Pancreas (tissue), 10 donors: Measurements from ENCODE around the gene RCBTB1. TPM values are rescaled to one million over a fixed set of nuclear protein-coding genes. Genes with fewer than 3 reads are reported as not detected.

Experiments used
- ATAC-seq, 4 donors: fragments of 200-7000 bp; cut with Tn5 transposase; one replicate each; pipeline versions ENCODE4 v1.8.0 to v1.9.1; 2020; ENCODE audit warnings: mild to moderate bottlenecking in 4 of 4, moderate library complexity in 4 of 4
- DNase-seq, 6 donors: peaks; one replicate each; pipeline ENCODE4 v3.0.0-alpha.2; 2020
- FAIRE-seq: peaks from 2 replicates; lab custom pipeline; 2012; peaks lifted over from hg19 to GRCh38; lab: Jason Lieb, UNC
- H3K27ac ChIP-seq, 4 donors: fragments of 200-600 bp; sonication (generic); 1 replicate in 3 of 4; 2 replicates in 1 of 4; pipeline versions ENCODE4 v1.5.0 to v1.8.0; 2020
- H3K27me3 ChIP-seq, 4 donors: fragments of 200-600 bp; one replicate each; pipeline ENCODE4 v1.8.0; 2021
- H3K36me3 ChIP-seq, 3 donors: fragments of 200-600 bp; sonication (generic) in 1 of 3; one replicate each; pipeline versions ENCODE4 v1.5.0 to v1.8.0; 2020 to 2021
- H3K4me1 ChIP-seq, 3 donors: fragments of 200-600 bp; one replicate each; pipeline ENCODE4 v1.8.0; 2021
- H3K4me3 ChIP-seq, 4 donors: fragments of 200-600 bp; sonication (generic) in 2 of 4; one replicate each; pipeline versions ENCODE4 v1.5.0 to v1.8.0; 2020 to 2021
- H3K9me3 ChIP-seq, 4 donors: fragments of 200-600 bp; one replicate each; pipeline ENCODE4 v1.8.0; 2021
- CTCF ChIP-seq, 4 donors: fragments of 200-600 bp; sonication (generic) in 3 of 4; IDR thresholded peaks; one replicate each; pipeline versions ENCODE4 v1.5.0 to v1.8.0; 2021; ENCODE audit warnings: antibody characterized with exemption in 4 of 4
- WGBS, 2 donors: extraction: QIAGEN DNeasy Blood & Tissue Kit; methylation state at CpG; one replicate each; pipeline ENCODE4 v1.1.7; 2013; 5-methylcytosine and 5-hydroxymethylcytosine counted together
- intact Hi-C, 3 donors: fragments of 100-400 bp; cut with DNase I; formaldehyde crosslinking; loops; one replicate each; pipeline versions ENCODE4 v1.11.1 to v1.14.2; 2022
- polyA plus RNA-seq, 2 donors: library from polyadenylated mRNA; stranded (reverse); fragments of 200-250 nt; gene quantifications; one replicate each; pipeline ENCODE4 v1.2.3, GENCODE V29; 2013
- total RNA-seq, 6 donors: library from RNA; stranded (reverse); fragmentation: NEBNext Ultra II Directional in 4 of 6; extraction: Animal tissue kit (Norgen Biotek cat#: 25700) in 4 of 6; gene quantifications; one replicate each; pipeline versions ENCODE4 v1.2.1 to v1.2.4, GENCODE V29; 2021 to 2023
- donor health status: healthy with polysubstance abuse.
- donor health status: DM: no; HTN: no; CAD: no; lungs with moderate emphysema.
- donor health status: DM: no; HTN: no; CAD: no.
- donor health status: control.
- donor health status: control.
- donor health status: Bipolar disorder and iron deficiency.
- donor health status: DM: yes; HTN: yes; CAD: no.
- donor health status: DM: no; HTN: no; CAD: no.
- donor health status: DM: no; HTN: no; CAD: no.
- donor health status: DM: yes; HTN: yes; CAD: no.

Gene RCBTB1
- total and polyA plus RNA-seq, 8 donors = 5.3 to 14.4 (median 7.9) TPM

DNA sequence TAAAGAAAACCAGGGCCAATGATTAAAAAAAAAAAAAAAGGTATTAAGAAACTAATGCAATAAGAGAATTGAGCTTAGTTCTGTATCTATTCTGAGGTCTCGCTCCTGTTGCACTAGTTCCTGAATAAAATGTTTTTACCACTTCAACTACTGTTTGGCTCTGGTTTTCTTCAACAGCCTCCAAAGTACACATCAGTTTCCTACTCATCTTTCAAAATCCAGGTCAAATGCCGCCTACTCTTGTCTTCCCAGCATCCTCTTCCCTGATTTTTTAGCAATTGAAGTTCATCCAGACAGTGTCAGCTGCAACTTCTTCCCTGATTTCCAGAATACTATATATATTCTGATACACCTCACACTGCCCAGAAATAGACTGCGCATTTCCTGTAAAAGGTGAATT is 1.4 kb upstream of the RCBTB1 start:
- intact Hi-C loops = no loop called here
- H3K27ac ChIP-seq = peak overlapping the region in 2 of 4 donors; percentile 90 to 91
- FAIRE-seq (no peak), ATAC-seq (no peak), DNase-seq (no peak)
- H3K36me3 ChIP-seq = no peaks in the 10 kb centered on the region
- H3K9me3 ChIP-seq = no peaks in the 10 kb centered on the region
- 91 to 95% methylated on average over 3 of the region's 3 CpGs for WGBS, 2 donors
- H3K27me3 ChIP-seq = no peaks in the 10 kb centered on the region
- no peak overlapping the region for H3K4me3 ChIP-seq
- no peak for TF ChIP-seq CTCF (IDR thresholded peaks at IDR 0.05)
- peaks cover 0 to 15% (median 0%) of the 10 kb centered on the region in 3 donors for H3K4me1 ChIP-seq

DNA sequence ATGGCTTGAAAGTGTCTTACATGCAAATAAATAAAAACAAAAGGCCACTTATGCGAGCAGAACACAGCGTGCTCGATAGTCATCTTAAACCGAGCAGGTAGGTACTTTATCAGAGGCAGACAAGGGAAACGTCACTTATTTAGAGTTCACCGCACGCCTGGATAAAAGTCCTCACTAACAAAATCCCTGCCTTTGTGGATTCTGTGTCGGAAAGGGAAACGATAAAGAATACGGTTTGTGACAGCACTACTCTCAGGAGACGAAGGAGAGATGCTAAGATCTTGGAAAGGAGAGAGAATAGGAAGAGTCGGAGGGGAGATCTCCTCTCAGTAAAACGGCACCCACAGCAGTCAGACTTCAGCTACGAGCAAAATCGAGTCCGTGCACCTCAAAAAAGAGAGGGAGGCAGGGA is 581 bp downstream of the RCBTB1 start:
- DNase-seq = no peak
- peak in 3 of 4 donors; percentile 5 to 23 (median 8) for ATAC-seq
- 0 to 1% methylated on average over 16 of the region's 16 CpGs for WGBS, 2 donors
- Histone ChIP-seq H3K9me3 (no peaks in the 10 kb centered on the region), H3K27ac (peak overlapping the region; percentile 66 to 91 (median 80)), H3K36me3 (peaks cover 0 to 6% (median 0%) of the 10 kb centered on the region in 3 donors), H3K27me3 (no peaks in the 10 kb centered on the region), H3K4me1 (peaks cover 0 to 15% (median 0%) of the 10 kb centered on the region in 3 donors), H3K4me3 (peak overlapping the region; percentile 68 to 94 (median 88))
- no peak for FAIRE-seq
- intact Hi-C loops = no loop called here
- TF ChIP-seq CTCF (IDR thresholded peaks at IDR 0.05) = no peak

- ATAC-seq (no peak), FAIRE-seq (no peak), DNase-seq (no peak)
- Histone ChIP-seq H3K9me3 (no peaks in the 10 kb centered on the region), H3K27me3 (no peaks in the 10 kb centered on the region), H3K4me3 (no peak overlapping the region), H3K4me1 (peaks cover 0 to 14% (median 0%) of the 10 kb centered on the region in 3 donors), H3K36me3 (peaks cover 0 to 7% (median 0%) of the 10 kb centered on the region in 3 donors), H3K27ac (no peak overlapping the region)
- 88 to 91% methylated on average over 5 of the region's 5 CpGs for WGBS, 2 donors
- intact Hi-C loops = no loop called here
- TF ChIP-seq CTCF (IDR thresholded peaks at IDR 0.05) = no peak
Measured at GRCh38 chr13:49580980-49581680, 4.2 kb downstream of the RCBTB1 start.

DNA sequence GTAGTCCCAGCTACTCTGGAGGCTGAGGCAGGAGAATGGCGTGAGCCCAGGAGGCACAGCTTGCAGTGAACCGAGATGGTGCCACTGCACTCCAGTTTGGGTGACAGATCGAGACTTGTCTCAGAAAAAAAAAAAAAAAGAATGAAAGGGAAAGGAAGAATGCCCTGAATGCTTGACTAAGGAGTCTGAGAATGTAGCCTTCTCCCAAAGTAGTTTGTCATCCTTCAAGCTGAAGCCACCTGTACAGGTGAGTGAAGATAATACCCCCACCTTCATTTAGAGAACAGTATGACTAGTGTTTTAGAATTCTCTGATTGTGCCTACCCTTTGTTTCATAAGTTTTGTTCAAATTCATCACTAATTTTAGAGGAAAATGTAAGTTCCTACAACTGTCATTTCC is 5.9 kb downstream of the RCBTB1 start:
- Histone ChIP-seq H3K4me1 (peaks cover 0 to 12% (median 0%) of the 10 kb centered on the region in 3 donors), H3K9me3 (no peaks in the 10 kb centered on the region), H3K27ac (no peak overlapping the region), H3K4me3 (no peak overlapping the region), H3K27me3 (no peaks in the 10 kb centered on the region), H3K36me3 (peaks cover 0 to 7% (median 0%) of the 10 kb centered on the region in 3 donors)
- TF ChIP-seq CTCF (IDR thresholded peaks at IDR 0.05) = no peak
- DNase-seq = no peak
- intact Hi-C loops = no loop called here
- no peak for ATAC-seq
- 83 to 96% methylated on average over 3 of the region's 3 CpGs for WGBS, 2 donors
- no peak for FAIRE-seq
